Adipose tissue (tissue), 3 donors: ENCODE data around the gene MGAT5. TPM values are rescaled to one million over a fixed set of nuclear protein-coding genes. Genes with fewer than 3 reads are reported as not detected.

Experiments
- H3K27ac ChIP-seq: one replicate; pipeline ENCODE4 v1.5.1; 2013; ENCODE audit warnings: low read depth, low read length
- WGBS, 3 donors: extraction: QIAGEN DNeasy Blood & Tissue Kit; methylation state at CpG; one replicate each; pipeline ENCODE4 v1.1.7; 2013; 5-methylcytosine and 5-hydroxymethylcytosine counted together
- polyA plus RNA-seq, 3 donors: library from polyadenylated mRNA; stranded (reverse); fragments of 200-250 nt; gene quantifications; one replicate each; pipeline ENCODE4 v1.2.3, GENCODE V29; 2013
- donor health status: healthy with polysubstance abuse.
- donor health status: Bipolar disorder and iron deficiency.
- donor health status: healthy.

MGAT5 gene
- polyA plus RNA-seq, 3 donors: 4.8 to 7.2 (median 6.7) TPM

DNA sequence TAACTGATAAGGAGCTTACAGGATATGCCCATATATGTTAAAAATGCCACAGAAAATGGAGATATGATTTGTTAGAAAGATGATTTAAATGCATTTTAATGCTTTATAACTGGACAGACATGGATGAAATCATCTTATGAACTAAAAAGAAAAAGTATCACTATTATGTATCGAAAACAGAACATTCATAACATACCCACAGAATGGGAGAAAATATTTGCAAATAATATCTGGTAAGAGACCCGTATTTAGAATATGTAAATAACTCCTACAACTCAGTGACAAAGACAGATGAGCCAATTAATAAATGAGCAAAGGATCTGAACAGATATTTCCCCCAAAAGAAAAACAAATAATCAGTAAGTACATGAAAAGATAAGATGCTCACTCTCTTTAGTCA lies 24.3 kb upstream of the MGAT5 start:
- WGBS, 3 donors: 90 to 98% (median 96%) methylated on average over 2 of the region's 2 CpGs

DNA sequence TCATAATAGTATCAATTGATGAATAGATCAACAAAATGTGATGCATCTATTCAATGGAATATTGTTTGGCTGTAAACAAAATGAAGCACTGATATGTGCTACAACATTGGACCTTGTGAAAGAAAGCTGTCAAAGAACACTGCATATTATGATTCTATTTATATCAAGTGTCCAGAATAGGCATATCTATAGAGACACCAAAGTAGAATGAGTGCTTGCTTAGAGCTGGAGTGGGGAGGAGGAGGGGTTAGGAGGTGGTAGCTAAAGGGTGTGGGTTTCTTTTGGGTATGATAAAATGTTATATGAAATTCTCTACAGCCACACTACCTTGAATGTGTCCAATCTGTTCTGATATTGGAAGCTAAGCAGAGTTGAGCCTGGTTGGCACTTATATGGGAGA lies 23.0 kb upstream of the MGAT5 start:
- no peak overlapping the region for H3K27ac ChIP-seq

More for the DNA sequence above, 24.3 kb upstream of the MGAT5 start:
- H3K27ac ChIP-seq: no peak overlapping the region

DNA sequence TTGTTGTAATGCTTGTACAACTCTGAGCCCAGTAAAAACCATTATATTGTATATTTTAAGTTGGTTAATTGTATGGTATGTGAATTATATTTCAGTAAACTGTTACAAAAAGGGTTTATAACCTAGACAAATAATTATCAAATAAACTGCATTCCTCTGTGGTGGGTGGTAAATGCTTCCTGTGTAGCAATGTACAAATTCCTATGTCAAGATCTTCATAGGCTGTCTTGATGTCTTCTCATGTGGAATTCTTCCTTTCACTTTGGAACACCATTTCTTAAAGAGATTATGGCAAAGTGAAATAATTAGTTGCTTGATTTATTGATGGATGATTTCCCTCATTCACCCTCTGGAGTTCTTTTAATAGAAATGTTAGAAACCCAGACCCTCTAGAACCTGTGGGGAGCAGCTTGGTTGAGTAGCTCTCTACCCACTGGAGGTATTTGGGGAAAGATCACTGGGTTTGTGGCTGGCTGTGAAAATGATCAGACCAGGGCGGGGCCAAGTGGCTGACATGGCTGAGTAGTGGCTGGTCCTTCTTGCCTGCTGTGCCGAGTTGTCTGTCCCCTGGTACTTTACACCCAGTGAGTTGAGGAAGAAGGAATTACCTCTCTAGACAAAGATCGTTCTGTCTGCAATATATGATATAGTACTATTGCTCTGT lies 22.4 kb upstream of the MGAT5 start:
- H3K27ac ChIP-seq: no peak overlapping the region
- 79 to 94% (median 89%) methylated on average over 3 of the region's 3 CpGs for WGBS, 3 donors

DNA sequence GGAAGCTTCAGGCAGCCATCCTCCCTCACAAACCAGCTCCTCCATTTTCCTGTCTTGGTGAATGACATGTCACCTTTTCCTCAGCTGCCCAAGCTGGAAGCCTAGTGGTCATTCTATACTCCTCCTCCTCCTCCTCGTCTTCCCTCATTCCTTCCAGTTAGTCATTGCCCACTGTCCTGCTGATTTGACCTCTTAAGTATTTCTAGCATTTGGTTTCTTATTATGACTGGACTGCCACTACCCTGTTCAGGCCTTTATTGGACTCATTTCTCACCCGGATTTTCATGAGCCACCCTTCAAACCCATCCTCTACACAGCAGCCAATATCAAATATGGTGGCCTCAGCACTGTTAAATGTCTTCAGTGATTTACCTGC lies 21.9 kb upstream of the MGAT5 start:
- WGBS, 3 donors: 81 to 98% (median 84%) methylated on average over 2 of the region's 2 CpGs
- H3K27ac ChIP-seq: no peak overlapping the region

DNA sequence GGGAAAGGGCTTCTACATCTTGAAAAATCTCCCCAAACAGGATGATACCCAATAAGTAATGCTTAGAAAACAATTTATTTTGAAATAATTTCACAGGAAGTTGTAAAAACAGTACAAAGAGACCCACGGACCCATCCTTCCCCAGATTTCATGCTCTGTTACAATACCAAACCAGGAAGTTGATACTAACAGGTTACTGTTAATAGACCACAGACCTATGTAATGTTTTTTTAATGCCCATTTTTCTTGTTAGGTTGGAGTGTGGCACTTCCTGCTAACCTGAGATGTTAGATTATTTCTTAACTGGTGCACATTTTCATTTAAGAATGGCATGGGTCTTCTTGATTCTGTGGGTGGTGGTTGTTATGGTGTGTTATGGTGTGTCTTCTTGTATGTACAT lies 21.4 kb upstream of the MGAT5 start:
- no peak overlapping the region for H3K27ac ChIP-seq
- 26 to 48% (median 34%) methylated on average over 1 of the region's 1 CpG for WGBS, 3 donors

DNA sequence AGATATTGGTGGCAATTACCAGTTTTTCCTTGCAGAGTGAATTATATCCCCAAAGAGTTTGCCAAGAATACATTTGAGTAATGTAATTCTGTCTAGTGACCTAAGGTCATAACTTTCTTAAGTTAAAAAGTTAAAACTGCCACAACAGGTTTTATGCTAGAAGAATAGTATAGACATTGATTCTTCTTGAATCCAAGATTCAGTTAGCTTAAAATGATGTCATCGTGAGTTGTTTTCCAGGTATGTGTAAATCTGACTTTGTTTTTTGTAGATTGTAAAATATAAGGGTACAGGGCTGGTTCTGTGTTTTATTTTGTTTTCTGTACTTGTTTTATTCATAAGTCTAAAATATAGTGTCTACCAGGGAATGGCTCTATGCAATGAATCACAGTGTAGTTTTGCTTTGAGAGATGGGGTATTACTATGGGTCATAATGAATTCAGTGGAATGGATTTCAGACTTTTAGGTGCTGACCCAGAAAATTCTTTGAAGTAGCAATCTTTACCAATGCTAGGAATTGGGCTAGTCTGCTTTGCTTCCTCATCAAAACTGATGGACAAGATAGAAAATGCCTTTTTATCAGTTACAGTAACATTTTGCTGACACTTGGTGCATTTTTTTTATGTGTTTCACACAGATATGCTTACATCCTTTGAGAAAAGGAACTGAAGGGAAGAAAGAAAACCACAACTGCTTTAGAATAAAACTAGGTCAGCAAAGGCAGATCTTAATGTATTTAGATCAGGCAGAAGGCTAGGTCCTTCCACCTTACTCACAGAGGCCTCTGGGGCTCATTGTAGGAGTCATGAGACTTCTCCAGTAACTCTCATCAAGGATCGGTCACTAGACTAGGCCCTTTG lies 20.8 kb upstream of the MGAT5 start:
- H3K27ac ChIP-seq: no peak overlapping the region
- 64 to 81% (median 77%) methylated on average over 2 of the region's 2 CpGs for WGBS, 3 donors

DNA sequence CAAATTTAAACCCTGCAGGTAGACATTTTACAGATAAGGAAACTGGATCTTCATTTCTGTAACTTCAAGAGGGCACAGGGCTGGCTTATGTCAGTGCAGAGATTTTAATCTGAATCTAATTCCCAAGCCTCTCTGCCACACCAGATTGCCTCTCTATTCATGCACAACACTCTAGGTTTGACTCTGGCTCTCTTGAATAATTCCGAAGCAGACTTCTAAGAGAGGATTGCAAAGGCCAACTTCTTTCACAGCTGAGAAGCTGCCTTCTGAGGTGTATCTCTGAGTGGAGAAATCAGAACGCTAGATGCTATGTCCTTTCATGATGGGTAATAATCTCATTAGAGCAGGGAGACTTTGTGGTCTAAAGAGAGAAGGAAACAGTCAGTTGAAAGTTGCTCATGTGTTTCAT lies 20.1 kb upstream of the MGAT5 start:
- no peak overlapping the region for H3K27ac ChIP-seq

DNA sequence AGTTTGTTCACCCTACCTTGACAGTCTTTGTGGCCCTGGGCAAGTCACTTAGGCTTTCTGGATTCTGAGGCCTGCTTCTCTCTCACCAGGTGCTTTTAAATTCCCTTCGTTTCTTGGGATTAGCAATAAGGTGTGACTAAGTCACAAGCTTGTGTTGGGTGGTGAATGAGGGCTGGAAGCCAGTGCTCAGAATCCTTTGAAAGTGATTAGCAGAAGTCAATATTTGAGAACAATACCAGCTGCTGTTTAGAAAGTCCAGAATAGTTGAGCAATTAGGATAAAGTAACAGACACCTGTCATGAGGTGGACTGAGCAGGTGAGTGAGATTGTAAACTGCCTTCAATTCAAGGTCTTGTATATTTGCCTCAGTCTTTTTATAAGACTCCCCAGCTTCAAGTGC lies 19.3 kb upstream of the MGAT5 start:
- 26 to 87% (median 83%) methylated on average over 1 of the region's 1 CpG for WGBS, 3 donors
- H3K27ac ChIP-seq: no peak overlapping the region

More for the DNA sequence above, 20.1 kb upstream of the MGAT5 start:
- 69 to 86% (median 73%) methylated on average over 2 of the region's 2 CpGs for WGBS, 3 donors

DNA sequence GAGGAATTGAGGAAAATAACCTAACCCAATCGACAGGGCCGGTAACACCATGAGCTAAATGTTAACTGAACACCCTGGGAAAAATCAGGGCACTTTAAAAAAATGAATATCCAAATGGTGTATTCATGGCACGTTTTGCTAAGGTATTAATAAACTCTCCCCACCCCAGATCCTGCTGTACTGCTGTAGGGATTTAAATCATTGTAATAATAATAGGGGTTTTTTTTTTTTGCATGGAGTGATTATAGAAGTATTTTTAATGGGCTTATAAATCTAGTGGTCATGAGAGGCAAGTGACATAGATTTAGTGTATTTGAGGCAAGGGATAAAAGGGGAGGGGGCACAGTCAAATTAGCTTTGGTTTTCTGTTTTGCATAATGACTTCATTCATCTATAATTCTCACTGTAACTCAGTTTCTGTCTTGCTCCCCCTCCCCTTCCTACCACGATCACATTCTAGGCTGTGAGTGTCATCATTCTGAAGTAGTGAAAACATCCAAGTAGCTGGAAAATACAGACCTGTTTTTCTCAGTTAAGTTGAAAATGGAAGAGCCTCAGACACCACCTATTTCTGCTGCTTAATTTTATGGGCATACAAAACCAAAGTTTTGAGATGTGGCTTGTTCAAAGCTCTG lies 18.2 kb upstream of the MGAT5 start:
- H3K27ac ChIP-seq: no peak overlapping the region
- 83 to 89% (median 87%) methylated on average over 4 of the region's 4 CpGs for WGBS, 3 donors

DNA sequence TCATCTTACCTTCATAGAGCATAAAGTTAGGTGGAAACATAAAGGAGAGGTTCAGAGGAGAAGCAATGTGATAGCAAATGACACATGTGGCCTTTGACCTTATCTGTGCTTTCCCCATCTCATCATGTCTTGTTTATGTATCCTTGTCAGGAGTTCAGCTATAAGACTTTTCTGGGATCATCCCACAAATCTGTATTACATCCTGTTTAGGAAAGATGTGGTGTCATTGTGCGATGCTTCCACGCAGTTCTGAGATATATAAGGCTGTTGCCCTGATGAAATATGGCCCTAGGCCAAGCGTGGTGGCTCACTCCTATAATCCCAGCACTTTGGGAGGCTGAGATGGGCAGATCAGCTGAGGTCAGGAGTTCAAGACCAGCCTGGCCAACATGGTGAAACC lies 15.5 kb upstream of the MGAT5 start:
- H3K27ac ChIP-seq: no peak overlapping the region
- WGBS, 3 donors: 46 to 60% (median 59%) methylated on average over 3 of the region's 3 CpGs

DNA sequence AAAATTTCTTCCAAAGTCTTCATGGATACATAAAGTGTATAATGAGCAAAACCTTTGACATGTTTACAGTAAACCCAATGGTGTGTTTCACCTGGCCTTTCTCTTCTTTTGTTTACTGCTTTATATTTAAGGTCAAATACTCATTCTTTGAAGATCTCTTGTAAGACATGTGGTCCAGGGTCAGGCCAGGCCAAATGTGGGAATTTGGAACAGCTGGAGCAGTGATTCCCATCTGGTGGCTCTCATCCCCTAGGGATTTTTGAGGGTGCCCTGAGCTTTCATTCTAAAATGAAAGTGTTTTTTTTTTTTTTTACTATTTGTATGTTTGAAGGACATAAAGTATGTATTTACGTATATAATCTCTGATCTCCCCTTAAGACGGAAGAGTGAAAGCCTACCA lies 13.8 kb upstream of the MGAT5 start:
- WGBS, 3 donors: 75 to 90% (median 85%) methylated on average over 2 of the region's 2 CpGs
- H3K27ac ChIP-seq: no peak overlapping the region

DNA sequence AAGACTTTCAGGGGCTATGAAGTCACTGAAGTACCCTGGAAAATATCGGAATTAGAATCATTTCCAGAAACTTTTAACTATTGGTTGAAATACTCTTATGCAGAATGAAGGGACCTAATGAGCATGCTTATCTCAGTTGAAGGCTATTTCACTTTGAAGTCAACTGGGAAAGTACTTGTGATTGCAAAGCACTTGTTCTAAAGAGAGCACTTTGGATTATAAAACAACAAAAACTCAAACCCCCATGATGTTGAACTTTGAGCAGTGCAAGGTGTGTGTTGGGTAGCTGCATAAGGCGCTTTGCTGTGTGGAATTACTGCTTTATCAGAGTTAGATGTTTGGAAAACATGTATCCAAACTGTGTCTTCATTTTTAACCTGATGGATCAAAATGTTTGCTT lies 12.0 kb upstream of the MGAT5 start:
- WGBS, 3 donors: 88 to 95% (median 90%) methylated on average over 2 of the region's 2 CpGs
- no peak overlapping the region for H3K27ac ChIP-seq

DNA sequence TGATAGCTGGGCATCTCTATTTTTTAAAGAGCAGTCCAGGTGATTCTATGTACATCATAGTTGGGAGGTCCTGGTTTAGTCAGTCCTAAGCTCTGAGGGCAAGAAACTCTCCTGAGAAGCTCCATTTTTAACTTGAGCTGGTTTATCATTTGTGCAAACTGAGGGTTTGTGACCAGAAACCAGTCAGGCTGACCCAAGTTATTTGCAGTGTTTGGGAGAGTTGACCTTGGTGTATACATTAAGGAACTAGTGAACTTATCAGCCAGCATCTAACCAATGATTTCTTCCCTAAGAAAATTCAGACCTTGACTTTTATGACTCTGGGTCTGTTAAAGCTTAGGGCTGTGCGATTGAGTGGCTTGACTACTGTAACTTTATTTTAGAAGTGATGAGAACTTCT lies 10.6 kb upstream of the MGAT5 start:
- no peak overlapping the region for H3K27ac ChIP-seq
- WGBS, 3 donors: 59 to 94% (median 81%) methylated on average over 1 of the region's 1 CpG

DNA sequence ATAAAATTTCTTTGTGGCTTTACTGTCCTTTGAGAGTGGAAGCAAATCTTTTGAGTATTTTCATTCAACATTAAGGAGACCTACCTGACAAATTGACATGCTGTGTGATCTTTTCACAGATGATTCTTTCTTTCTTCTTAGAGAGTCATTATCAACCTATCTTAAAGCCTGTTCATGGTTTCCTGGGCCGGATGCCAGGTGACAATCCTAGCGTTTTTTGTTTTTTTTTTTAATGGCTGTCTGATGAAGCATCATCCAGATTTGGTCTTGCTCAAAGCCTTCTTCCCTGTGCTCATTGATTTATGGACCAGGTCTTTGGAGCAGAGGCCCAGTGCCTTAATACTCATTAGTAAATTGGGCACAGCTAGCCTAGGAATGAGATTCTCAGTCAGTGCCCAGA lies 9.8 kb upstream of the MGAT5 start:
- no peak overlapping the region for H3K27ac ChIP-seq
- 32 to 62% (median 50%) methylated on average over 2 of the region's 2 CpGs for WGBS, 3 donors

DNA sequence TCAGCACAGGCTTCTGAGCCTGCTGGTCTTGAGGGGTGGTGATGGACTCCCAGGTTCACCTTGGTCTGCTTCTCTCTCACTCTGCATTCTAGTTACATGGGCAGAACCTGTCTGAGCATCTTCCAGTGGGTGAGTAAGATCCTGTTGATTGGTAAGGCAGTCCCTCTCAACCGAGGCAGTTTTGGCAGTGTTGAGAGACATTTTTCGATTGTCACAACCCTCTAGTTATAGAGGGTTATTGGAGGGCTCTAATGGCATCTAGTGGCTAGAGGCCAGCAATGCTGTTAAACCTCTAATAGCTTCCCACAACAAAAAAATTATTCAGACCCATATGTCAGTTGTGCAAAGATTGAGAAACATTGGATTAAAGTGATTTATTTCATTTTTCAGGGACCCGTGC lies 9.3 kb upstream of the MGAT5 start:
- WGBS, 3 donors: 58 to 71% (median 65%) methylated on average over 3 of the region's 3 CpGs

DNA sequence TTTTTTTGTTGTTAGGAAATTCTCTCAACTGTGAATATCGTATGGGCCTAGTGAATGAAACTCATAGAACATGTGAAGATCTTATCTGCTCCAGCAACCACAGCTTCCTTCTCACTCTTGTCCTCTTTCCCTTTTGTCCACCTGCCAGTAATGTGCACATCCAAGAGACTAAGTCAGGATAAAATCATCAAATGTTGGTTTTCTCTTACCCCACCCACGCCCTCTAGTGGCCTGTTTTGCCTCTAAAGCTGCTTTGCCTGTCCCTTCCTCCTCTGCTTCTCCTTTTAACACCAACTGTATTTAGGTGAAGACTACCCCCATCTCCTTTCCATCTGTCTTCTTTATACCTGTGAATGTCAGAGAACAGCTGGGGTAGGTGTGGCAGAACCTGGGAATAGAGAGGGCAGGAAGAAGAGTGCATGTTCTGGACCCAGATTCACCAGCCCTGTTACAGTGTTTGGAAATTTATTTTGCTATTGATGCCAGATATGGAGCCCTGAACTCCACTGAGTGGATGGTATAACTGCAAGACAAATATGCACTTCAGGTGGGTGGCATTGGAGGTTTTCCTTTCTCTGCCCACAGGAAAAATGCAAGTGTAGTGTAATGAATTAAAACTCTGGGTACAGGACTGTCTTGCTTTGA lies 8.4 kb upstream of the MGAT5 start:
- no peak overlapping the region for H3K27ac ChIP-seq
- 21 to 39% (median 25%) methylated on average over 2 of the region's 2 CpGs for WGBS, 3 donors

More for the DNA sequence above, 9.3 kb upstream of the MGAT5 start:
- no peak overlapping the region for H3K27ac ChIP-seq

DNA sequence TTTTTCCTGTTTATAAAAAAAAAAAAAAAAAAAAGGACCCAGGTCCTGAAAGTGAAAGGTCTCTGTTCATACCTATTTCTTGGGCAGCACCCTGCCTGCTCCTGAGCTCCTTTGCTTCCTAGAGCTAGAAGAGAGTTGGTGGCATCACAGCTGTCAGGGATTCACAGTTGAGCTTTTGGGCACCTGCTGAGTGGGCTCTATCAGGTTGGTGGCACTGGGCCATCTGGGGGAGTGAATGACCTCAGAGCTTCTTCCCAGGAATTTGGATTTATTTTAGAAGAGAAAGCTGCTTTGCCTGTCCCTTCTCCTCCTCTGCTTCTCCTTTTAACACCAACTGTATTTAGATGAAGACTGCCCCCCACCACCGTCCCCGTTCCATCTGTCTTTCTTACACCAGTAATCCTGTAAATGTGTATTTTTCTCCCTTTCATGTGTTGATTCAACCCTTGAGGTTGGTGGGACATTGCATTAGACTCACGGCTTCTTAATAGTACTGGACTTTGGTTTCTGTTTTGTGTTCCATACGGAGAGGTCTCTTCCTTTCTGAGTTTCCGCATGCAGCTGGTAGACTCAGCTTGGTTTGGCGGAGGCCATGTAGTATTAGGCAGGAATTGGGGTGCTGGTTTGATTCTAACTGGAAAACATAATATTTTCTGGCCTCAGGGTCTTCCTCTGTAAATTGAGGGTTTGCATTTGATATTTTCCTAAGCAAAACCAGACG lies 7.6 kb upstream of the MGAT5 start:
- 62 to 74% (median 63%) methylated on average over 7 of the region's 7 CpGs for WGBS, 3 donors
- no peak overlapping the region for H3K27ac ChIP-seq

DNA sequence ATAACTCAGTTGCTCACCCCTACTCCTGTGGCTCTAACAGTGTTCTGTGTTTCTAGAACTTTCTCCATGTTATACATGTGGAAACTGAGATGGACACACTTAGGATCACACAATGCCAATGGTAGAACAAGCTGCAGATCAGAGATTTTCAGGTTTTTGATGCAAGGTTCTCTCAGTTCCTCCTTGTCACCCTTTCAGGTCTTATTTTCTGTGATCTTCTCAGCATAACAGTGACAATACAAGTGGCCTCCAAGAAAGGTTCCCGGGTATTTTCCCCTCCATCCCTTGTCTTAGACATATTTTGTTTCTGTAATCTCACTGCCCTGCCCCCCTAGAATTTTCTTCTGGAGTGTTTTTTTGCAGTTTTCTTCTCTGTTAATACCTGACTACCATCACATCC lies 6.2 kb upstream of the MGAT5 start:
- WGBS, 3 donors: 82 to 97% (median 91%) methylated on average over 1 of the region's 1 CpG
- H3K27ac ChIP-seq: no peak overlapping the region
